T-helper 1 cell treated with Interleukin-12 subunit alpha and Interleukin-12 subunit beta and Interleukin-4 antibody, amounts not matched to agents 30 μg/mL and 1 μg/mL, for 36 hours (primary cell): ENCODE data around the gene ZNF683.
A peak's percentile ranks its signal among the peaks of the same experiment; 100 is the strongest.
"Not testable (repeated sequence)": the region's sequence is repeated elsewhere in the genome, so short reads cannot be mapped to it uniquely, and the experiment has no call there.

Experiments used
- H3K27ac Mint-ChIP-seq: one replicate; pipeline ENCODE4 v1.8.0; 2021; ENCODE audit warnings: mild to moderate bottlenecking, mixed read lengths
- H3K27me3 Mint-ChIP-seq: one replicate; pipeline ENCODE4 v1.8.0; 2021; ENCODE audit warnings: low read depth, mixed read lengths
- H3K36me3 Mint-ChIP-seq: one replicate; pipeline ENCODE4 v1.8.0; 2021; ENCODE audit warnings: low read depth, mixed read lengths
- H3K4me1 Mint-ChIP-seq: one replicate; pipeline ENCODE4 v1.8.0; 2021; ENCODE audit warnings: low read depth, mixed read lengths
- H3K4me3 Mint-ChIP-seq: one replicate; pipeline ENCODE4 v1.8.0; 2021; ENCODE audit warnings: mild to moderate bottlenecking, moderate library complexity, mixed read lengths
- H3K9me3 Mint-ChIP-seq: one replicate; pipeline ENCODE4 v1.8.0; 2021; ENCODE audit warnings: mixed read lengths

Gene ZNF683

DNA sequence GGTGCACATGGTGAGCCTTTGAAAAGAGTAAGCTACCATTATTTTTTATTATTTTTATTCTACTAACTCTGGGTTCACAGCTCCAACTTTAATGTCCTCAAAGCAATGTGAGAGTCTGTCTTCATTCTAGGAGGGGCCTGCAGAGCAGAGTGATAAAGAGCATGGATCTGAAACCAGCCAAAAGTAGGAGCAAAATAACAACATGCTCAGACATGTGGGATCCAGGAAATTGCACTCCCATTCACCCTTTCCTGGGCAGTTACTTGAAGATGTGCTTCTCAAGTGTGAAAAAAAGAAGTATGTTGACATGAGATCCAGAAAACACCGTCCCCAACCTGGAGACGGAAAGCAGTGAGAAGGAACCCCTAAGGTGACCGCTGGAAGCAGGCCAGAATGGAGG, 29.3 kb upstream of the ZNF683 start:
- Mint-ChIP-seq H3K4me3 (no peak overlapping the region), H3K9me3 (no peaks in the 10 kb centered on the region), H3K27ac (no peak overlapping the region), H3K36me3 (no peaks in the 10 kb centered on the region), H3K27me3 (peaks cover 41% of the 10 kb centered on the region), H3K4me1 (no peaks in the 10 kb centered on the region)

DNA sequence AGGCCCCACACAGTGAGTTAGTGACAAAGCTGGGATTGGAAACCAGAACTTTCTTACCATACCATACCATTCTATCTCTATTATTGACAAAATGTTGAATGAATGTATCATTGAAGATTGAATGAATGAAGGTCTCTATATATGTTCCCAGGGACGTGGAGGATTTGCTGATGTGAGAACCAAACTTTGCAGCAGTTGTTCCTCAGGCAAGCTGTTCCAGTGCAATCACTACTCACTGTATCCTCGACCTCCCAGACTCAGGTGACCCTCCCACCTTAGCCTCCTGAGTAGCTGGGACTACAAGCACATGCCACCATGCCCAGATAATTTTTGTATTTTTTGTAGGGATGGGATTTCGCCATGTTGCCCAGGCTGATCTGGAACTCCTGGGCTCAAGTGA, 26.5 kb upstream of the ZNF683 start:
- Mint-ChIP-seq H3K27me3 (peaks cover 30% of the 10 kb centered on the region), H3K9me3 (no peaks in the 10 kb centered on the region), H3K4me1 (peaks cover 5% of the 10 kb centered on the region), H3K4me3 (no peak overlapping the region), H3K27ac (no peak overlapping the region), H3K36me3 (no peaks in the 10 kb centered on the region)

DNA sequence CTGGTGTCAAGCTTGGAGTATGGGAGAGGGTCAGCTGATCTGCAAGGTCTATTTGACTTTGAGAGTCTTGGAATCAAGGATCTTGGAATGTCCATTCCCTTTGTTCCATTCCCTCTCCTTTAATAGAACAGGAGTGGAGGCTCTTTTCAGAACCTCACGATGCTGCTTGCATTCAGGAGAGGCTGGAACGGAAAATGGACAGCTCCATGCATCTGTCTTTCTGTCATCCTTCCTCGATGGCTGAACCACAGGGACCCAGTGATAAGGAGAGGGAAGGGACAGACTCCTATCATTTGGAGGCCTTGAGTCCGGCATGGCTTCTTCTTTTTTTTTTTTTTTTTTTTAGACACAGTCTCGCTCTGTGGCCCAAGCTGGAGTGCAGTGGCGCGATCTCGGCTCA, 23.2 kb upstream of the ZNF683 start:
- no peaks in the 10 kb centered on the region for H3K9me3 Mint-ChIP-seq
- H3K27me3 Mint-ChIP-seq, result peaks cover 12% of the 10 kb centered on the region
- peaks cover 15% of the 10 kb centered on the region for H3K4me1 Mint-ChIP-seq
- H3K4me3 Mint-ChIP-seq, result no peak overlapping the region
- H3K36me3 Mint-ChIP-seq, result no peaks in the 10 kb centered on the region
- H3K27ac Mint-ChIP-seq, result no peak overlapping the region

DNA sequence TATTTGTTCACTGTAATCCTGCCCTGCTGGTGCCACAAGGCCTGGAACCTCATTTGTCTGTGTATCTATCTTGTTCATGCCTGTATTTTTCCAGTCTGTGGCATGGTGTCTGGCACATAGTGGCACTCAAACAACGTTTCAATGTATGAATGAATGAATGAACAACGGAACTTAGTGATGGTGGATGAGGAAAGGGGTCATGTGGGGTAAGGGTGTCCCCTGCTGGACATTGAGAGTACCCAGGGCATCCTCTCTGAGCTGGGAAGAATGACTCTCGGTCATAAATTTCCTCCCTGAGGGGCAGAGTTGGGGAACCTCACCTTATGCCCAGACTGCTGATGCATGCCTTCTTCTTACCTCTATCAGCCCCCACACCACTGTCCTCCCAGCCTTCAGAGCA, 18.9 kb upstream of the ZNF683 start:
- Mint-ChIP-seq H3K4me3 (no peak overlapping the region), H3K36me3 (no peaks in the 10 kb centered on the region), H3K4me1 (peaks cover 39% of the 10 kb centered on the region), H3K27ac (no peak overlapping the region), H3K9me3 (no peaks in the 10 kb centered on the region), H3K27me3 (peaks cover 7% of the 10 kb centered on the region)

DNA sequence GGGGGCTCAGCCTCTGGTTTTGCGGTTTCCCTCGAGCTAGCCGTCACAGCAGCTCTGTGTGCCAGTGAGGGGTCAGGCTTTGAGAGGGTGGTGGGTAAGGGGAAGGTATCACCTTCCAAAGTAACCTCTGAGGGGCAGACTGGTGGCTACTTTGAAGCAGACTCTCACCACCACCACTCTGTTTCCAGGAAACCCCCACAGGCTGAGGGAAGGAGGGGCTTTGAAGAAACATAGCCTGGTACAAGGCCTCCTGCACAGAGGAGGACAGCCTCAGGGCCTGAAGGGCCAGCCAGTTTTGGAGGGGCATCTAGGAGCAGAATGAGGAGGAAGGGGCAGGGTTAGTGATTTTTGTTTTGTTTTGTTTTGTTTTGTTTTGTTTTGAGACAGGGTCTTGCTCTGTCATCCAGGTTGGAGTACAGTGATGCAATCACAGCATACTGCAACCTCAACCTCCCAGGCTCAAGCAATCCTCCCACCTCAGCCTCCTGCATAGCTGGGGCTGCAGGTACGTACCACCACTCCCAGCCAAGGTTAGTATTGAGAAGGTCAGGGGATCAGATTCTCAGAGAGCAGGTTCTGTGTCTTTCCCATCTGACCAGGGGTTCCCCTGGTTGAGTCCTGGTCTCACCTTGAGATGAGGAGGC, 17.2 kb upstream of the ZNF683 start:
- no peaks in the 10 kb centered on the region for H3K36me3 Mint-ChIP-seq
- H3K9me3 Mint-ChIP-seq, result no peaks in the 10 kb centered on the region
- H3K4me3 Mint-ChIP-seq, result no peak overlapping the region
- peaks cover 7% of the 10 kb centered on the region for H3K27me3 Mint-ChIP-seq
- H3K27ac Mint-ChIP-seq, result no peak overlapping the region
- H3K4me1 Mint-ChIP-seq, result peaks cover 44% of the 10 kb centered on the region

DNA sequence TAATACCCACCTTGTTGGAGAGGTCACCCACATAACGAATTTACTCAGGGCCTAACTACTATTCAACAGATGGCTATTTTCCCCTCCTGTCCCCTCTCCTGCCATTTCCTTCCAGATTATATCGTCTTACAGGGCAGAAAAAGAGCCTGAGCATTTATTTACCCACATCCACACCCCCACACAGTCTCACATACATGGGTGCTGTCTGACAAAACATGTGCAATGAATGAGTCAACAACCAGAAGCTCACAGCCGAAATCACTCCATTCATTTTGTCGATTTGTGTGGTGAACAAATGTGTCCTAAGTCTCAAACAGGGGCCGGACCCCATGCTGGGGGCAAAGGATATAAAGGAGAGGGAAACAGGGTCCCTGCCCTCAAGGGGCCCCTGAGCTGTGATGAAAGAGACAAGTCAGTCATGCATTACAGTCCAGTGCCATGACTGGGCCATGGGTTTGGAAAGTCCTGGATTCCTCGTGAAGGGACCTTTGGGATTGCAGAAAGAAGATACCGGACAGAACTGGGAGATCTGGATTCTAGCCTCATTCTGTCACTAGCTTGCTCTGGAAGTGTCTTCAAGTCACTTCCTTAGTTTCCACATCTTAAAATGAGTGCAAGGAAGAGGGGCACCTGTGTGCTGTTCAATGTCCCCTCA, 16.4 kb upstream of the ZNF683 start:
- H3K36me3 Mint-ChIP-seq, result peaks cover 3% of the 10 kb centered on the region
- H3K4me3 Mint-ChIP-seq, result no peak overlapping the region
- no peaks in the 10 kb centered on the region for H3K9me3 Mint-ChIP-seq
- H3K27ac Mint-ChIP-seq, result peak overlapping the region; percentile 16
- H3K4me1 Mint-ChIP-seq, result peaks cover 50% of the 10 kb centered on the region
- H3K27me3 Mint-ChIP-seq, result peaks cover 7% of the 10 kb centered on the region

DNA sequence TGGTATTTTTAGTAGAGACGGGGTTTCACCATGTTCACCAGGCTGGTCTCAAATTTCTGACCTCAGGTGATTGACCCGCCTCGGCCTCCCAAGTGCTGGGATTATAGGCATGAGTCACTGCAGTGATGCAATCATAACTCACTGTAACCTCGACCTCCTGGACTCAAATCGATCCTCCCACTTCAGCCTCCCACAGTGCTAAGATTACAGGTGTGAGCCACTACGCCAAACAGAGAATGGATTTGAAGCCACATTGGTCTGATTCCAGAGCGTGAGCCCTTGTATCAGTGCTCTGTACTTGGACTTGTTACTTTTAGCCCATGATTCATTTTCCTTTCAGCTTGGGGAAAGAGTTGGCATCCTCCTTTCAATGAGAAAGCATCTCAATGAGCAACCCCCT, 14.9 kb upstream of the ZNF683 start:
- Mint-ChIP-seq H3K36me3 (peaks cover 3% of the 10 kb centered on the region), H3K27me3 (no peaks in the 10 kb centered on the region), H3K9me3 (no peaks in the 10 kb centered on the region), H3K27ac (no peak overlapping the region), H3K4me3 (no peak overlapping the region), H3K4me1 (peaks cover 51% of the 10 kb centered on the region)

DNA sequence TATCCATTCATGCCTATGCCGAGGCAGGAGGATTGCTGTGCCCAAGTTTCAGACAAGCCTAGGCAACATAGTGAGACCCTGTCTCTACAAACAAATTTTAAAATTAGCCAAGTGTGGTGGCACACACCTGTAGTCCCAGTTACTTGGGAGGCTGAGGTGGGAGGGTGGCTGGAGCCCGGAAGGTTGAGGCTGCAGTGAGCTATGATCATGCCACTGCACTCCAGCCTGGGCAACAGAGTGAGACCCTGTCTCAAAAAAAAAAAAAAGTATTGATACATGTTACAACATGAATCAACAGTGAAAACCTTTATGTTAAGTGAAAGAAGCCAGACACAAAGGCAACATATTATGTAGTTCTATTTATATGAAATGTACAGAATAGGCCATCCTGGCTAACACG, 12.5 kb upstream of the ZNF683 start:
- H3K27ac Mint-ChIP-seq, H3K9me3 Mint-ChIP-seq, H3K27me3 Mint-ChIP-seq, H3K36me3 Mint-ChIP-seq: not testable (repeated sequence)
- Mint-ChIP-seq H3K4me1 (peaks cover 48% of the 10 kb centered on the region), H3K4me3 (peak overlapping the region; percentile 53)

DNA sequence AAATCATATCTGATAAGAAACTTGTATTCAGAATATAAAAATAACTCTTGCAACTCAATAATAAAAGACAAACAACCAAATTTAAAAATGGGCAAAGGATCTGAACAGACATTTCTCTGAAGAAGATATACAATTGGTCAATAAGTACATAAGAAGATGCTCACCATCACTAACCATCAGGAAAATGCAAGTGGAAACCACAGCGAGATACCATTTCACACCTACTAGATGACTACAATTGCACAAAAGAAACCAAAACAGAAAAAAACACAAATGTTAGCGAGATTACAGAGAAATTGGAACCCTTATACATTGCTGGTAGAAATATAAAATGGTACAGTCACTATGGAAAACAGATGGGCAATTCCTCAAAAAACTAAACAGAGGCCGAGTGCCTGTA, 11.5 kb upstream of the ZNF683 start:
- no peaks in the 10 kb centered on the region for H3K9me3 Mint-ChIP-seq
- peak overlapping the region; percentile 5 for H3K27ac Mint-ChIP-seq
- H3K27me3 Mint-ChIP-seq, result no peaks in the 10 kb centered on the region
- H3K36me3 Mint-ChIP-seq, result peaks cover 5% of the 10 kb centered on the region
- peaks cover 42% of the 10 kb centered on the region for H3K4me1 Mint-ChIP-seq
- H3K4me3 Mint-ChIP-seq, result peak overlapping the region; percentile 12

DNA sequence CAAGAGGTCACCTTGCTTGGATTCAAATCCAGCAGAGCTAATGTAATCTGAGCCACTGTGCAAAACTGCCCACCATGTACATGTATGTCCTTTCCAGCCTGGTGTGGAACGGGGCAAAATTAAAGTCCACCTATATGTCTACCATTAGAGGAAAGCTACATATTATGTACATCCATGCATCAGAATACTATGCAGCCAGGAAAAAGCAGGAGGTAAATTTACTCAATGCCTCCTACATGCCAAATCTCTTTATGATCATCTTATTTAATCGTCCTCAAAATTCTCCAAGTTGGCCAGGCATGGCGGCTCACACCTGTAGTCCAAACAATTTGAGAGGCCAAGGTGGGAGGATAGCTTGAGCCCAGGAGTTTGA, 6.3 kb upstream of the ZNF683 start:
- Mint-ChIP-seq H3K4me3 (peak overlapping the region; percentile 65), H3K4me1 (peaks cover 60% of the 10 kb centered on the region)

DNA sequence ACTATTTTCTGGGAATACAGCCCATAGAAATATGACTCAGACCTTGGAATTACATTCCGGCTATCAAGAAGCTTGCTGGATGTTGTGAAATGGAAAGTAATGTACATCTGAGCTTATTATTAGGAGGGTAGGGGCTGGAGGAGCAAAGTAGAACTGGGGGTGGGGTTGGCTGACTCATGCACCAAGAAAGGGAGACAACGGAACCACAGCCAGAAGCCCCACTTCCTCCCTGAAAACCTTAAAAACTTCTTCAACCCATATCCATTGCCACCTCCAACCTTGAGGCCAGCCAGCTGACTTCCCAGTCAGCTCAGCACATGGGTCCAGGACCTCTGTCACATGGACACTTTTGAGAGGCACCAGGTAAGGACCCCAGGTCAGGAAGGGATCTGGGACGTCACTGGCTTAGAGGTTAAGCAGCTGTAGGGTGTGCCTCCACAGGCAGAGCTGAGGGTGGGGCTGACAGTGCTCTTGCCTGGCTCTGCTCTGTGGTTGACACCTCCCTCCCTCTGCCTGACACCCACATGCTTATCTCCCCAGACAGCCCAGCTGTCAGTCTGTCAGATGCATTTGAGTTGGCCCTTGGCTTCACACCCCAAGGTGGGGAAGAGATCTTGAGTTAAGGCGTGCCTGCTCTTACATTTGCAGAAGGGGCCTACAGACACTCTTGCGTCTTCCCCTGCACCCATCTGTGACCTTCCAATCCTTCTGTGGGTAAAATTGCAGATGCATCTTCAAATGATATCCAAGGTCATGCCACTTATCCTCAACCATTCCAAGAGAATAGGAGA, 5.7 kb upstream of the ZNF683 start:
- H3K4me1 Mint-ChIP-seq, result peaks cover 65% of the 10 kb centered on the region
- H3K9me3 Mint-ChIP-seq, result peaks cover 8% of the 10 kb centered on the region
- peak overlapping the region; percentile 65 for H3K4me3 Mint-ChIP-seq
- peaks cover 8% of the 10 kb centered on the region for H3K36me3 Mint-ChIP-seq
- peak overlapping the region; percentile 89 for H3K27ac Mint-ChIP-seq
- H3K27me3 Mint-ChIP-seq, result no peaks in the 10 kb centered on the region

More for the DNA sequence above, 6.3 kb upstream of the ZNF683 start:
- peaks cover 8% of the 10 kb centered on the region for H3K36me3 Mint-ChIP-seq
- no peaks in the 10 kb centered on the region for H3K27me3 Mint-ChIP-seq
- peak overlapping the region; percentile 89 for H3K27ac Mint-ChIP-seq
- H3K9me3 Mint-ChIP-seq, result peaks cover 8% of the 10 kb centered on the region

DNA sequence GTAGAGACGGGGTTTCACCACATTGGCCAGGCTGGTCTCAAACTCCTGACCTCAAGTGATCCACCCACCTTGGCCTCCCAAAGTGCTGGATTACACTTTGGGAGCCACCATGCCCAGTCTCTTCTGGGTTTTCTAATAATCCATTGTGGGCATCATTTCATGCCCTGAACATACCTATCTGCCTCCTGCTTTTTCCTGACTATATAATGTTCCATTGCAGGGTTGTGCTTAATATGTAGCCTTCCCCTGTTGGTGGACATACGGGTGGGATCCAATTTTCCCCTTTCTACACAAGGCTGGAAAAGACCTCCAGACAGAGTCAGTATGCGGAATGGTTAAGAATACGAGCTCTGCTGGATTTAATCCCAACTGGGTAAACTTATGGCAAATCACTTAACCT, 3.5 kb upstream of the ZNF683 start:
- peak overlapping the region; percentile 88 for H3K27ac Mint-ChIP-seq
- H3K27me3 Mint-ChIP-seq, result no peaks in the 10 kb centered on the region
- peaks cover 77% of the 10 kb centered on the region for H3K4me1 Mint-ChIP-seq
- H3K36me3 Mint-ChIP-seq, result peaks cover 12% of the 10 kb centered on the region
- H3K9me3 Mint-ChIP-seq, result peaks cover 11% of the 10 kb centered on the region
- H3K4me3 Mint-ChIP-seq, result no peak overlapping the region

DNA sequence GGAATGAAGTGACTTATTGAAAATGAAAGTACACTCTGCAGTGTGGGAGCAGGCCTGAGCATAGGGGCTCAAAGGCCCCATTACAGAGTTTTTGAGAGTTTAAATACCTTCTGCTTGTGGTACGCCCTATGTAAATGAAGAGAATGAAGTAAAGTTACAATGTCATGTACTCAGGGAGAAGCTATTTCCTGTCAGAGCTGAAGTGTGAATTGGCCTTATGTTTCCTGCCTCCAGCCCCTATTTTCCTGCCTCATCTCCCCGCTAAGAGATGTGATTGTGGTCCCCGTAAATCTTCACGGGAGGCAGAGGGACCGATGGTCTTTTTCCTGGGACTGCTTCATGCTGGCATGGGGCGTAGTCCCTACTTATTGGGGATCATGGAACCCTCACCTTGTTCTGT, 2.5 kb upstream of the ZNF683 start:
- H3K4me1 Mint-ChIP-seq, result peaks cover 79% of the 10 kb centered on the region
- H3K27me3 Mint-ChIP-seq, result no peaks in the 10 kb centered on the region
- peaks cover 16% of the 10 kb centered on the region for H3K36me3 Mint-ChIP-seq
- H3K27ac Mint-ChIP-seq, result peak overlapping the region; percentile 88
- H3K4me3 Mint-ChIP-seq, result peak overlapping the region; percentile 65
- H3K9me3 Mint-ChIP-seq, result peaks cover 17% of the 10 kb centered on the region

DNA sequence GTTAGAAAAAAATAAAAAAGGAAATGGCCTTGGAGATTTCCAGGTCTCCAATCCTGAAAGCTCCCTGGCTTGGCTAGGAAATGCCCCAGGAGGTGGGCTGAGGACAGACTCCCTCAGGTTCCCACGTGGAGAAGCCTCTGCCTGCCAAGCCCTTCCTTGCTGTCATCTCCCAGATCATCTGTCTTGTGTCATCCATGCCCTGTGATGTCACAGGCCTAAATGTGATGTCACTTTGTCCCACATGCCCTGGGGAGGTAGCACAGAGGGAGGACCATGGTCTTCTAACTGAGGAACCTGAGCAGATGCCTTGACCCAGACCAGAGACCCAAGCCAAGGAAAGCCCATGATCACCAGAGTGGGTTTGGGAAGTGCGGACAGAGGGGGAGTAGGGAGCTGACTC, 1.8 kb upstream of the ZNF683 start:
- peak overlapping the region; percentile 62 for H3K4me3 Mint-ChIP-seq

DNA sequence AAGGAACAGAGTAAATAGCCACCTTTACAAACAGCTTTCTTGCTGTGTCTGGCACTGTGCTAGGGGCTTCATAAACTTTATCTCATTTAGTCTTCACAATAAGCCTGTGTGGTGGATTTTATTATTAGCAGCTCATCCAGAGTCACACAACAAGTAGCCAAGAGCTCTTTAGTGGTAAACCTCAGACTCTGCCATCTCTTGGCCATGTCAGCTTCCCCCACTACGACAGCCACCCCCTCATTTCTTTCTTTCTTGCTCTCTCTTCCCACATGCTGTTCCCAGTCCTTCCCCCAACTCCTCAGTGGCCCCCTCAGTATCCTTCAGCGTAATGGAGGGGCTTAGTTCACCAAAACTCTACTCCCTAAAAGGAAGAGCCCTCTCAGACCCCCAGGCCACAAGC, 1.2 kb upstream of the ZNF683 start:
- Mint-ChIP-seq H3K4me1 (peaks cover 74% of the 10 kb centered on the region), H3K4me3 (peak overlapping the region; percentile 62), H3K27me3 (no peaks in the 10 kb centered on the region), H3K9me3 (peaks cover 17% of the 10 kb centered on the region), H3K27ac (peak overlapping the region; percentile 88), H3K36me3 (peaks cover 16% of the 10 kb centered on the region)

More for the DNA sequence above, 1.8 kb upstream of the ZNF683 start:
- H3K27me3 Mint-ChIP-seq, result not testable (repeated sequence)
- peaks cover 17% of the 10 kb centered on the region for H3K9me3 Mint-ChIP-seq
- H3K4me1 Mint-ChIP-seq, result peaks cover 78% of the 10 kb centered on the region
- H3K36me3 Mint-ChIP-seq, result peaks cover 16% of the 10 kb centered on the region
- peak overlapping the region; percentile 88 for H3K27ac Mint-ChIP-seq
